ES-I3 (cell line): ENCODE results near the gene PRKAR1B.

Experiments
- H3K36me3 ChIP-seq: 2 replicates; pipeline ENCODE4 v1.6.1; 2013; ENCODE audit warnings: mild to moderate bottlenecking, low read length, control low read depth, moderate library complexity; ENCODE audit not compliant: insufficient read depth
- H3K4me1 ChIP-seq: 2 replicates; pipeline ENCODE4 v1.6.1; 2013; ENCODE audit warnings: mild to moderate bottlenecking, control low read depth, low read length; ENCODE audit not compliant: insufficient read depth
- H3K9ac ChIP-seq: 2 replicates; pipeline ENCODE4 v1.6.1; 2013; ENCODE audit warnings: low read depth, mild to moderate bottlenecking, low read length, moderate library complexity
- H3K9me3 ChIP-seq: 2 replicates; pipeline ENCODE4 v1.6.1; 2013; ENCODE audit warnings: mild to moderate bottlenecking, low read length, moderate library complexity; ENCODE audit not compliant: control insufficient read depth, insufficient read depth

Gene PRKAR1B

GRCh38 chr7:673681-674453 lies 53.2 kb downstream of the PRKAR1B start:
- H3K9ac ChIP-seq = no peak overlapping the region
- no peaks in the 10 kb centered on the region for H3K4me1 ChIP-seq
- no peaks in the 10 kb centered on the region for H3K9me3 ChIP-seq
- H3K36me3 ChIP-seq = peaks cover under 1% of the 10 kb centered on the region; the same call in 1 of the 2 replicates

GRCh38 chr7:672891-673290 lies 54.2 kb downstream of the PRKAR1B start:
- Histone ChIP-seq H3K4me1 (no peaks in the 10 kb centered on the region), H3K9ac (no peak overlapping the region), H3K9me3 (no peaks in the 10 kb centered on the region), H3K36me3 (no peaks in the 10 kb centered on the region)

- Histone ChIP-seq H3K4me1 (no peaks in the 10 kb centered on the region), H3K9ac (no peak overlapping the region), H3K36me3 (no peaks in the 10 kb centered on the region; the same call in 1 of the 2 replicates), H3K9me3 (no peaks in the 10 kb centered on the region)
Measured at GRCh38 chr7:671415-672042, 55.6 kb downstream of the PRKAR1B start.

- H3K36me3 ChIP-seq = no peaks in the 10 kb centered on the region; the same call in 1 of the 2 replicates
- H3K4me1 ChIP-seq = peaks cover 3% of the 10 kb centered on the region
- no peaks in the 10 kb centered on the region for H3K9me3 ChIP-seq
- H3K9ac ChIP-seq = no peak overlapping the region
Measured at GRCh38 chr7:670501-671390, 56.3 kb downstream of the PRKAR1B start.

- Histone ChIP-seq H3K9ac (no peak overlapping the region), H3K4me1 (peaks cover 6% of the 10 kb centered on the region), H3K36me3 (no peaks in the 10 kb centered on the region; the same call in 1 of the 2 replicates), H3K9me3 (no peaks in the 10 kb centered on the region)
Measured at GRCh38 chr7:668958-669357, 58.1 kb downstream of the PRKAR1B start.

GRCh38 chr7:668139-668931 lies 58.7 kb downstream of the PRKAR1B start:
- Histone ChIP-seq H3K4me1 (peaks cover 6% of the 10 kb centered on the region), H3K9me3 (no peaks in the 10 kb centered on the region), H3K9ac (no peak overlapping the region), H3K36me3 (no peaks in the 10 kb centered on the region; the same call in 1 of the 2 replicates)

- Histone ChIP-seq H3K9me3 (no peaks in the 10 kb centered on the region), H3K9ac (no peak overlapping the region), H3K36me3 (no peaks in the 10 kb centered on the region; the same call in 1 of the 2 replicates), H3K4me1 (peaks cover 6% of the 10 kb centered on the region)
Measured at GRCh38 chr7:666454-667292, 60.4 kb downstream of the PRKAR1B start.

- H3K9ac ChIP-seq = no peak overlapping the region
Measured at GRCh38 chr7:665736-666453, 61.2 kb downstream of the PRKAR1B start.

GRCh38 chr7:664997-665735 lies 61.9 kb downstream of the PRKAR1B start:
- Histone ChIP-seq H3K9me3 (no peaks in the 10 kb centered on the region), H3K36me3 (no peaks in the 10 kb centered on the region; the same call in 1 of the 2 replicates), H3K4me1 (peaks cover 6% of the 10 kb centered on the region), H3K9ac (no peak overlapping the region)

More at GRCh38 chr7:665736-666453, 61.2 kb downstream of the PRKAR1B start:
- Histone ChIP-seq H3K36me3 (no peaks in the 10 kb centered on the region; the same call in 1 of the 2 replicates), H3K9me3 (no peaks in the 10 kb centered on the region), H3K4me1 (peaks cover 6% of the 10 kb centered on the region)

- Histone ChIP-seq H3K9ac (no peak overlapping the region), H3K4me1 (peaks cover 6% of the 10 kb centered on the region), H3K36me3 (no peaks in the 10 kb centered on the region; the same call in 1 of the 2 replicates), H3K9me3 (no peaks in the 10 kb centered on the region)
Measured at GRCh38 chr7:664402-664775, 62.7 kb downstream of the PRKAR1B start.

- Histone ChIP-seq H3K36me3 (no peaks in the 10 kb centered on the region; the same call in 1 of the 2 replicates), H3K9me3 (no peaks in the 10 kb centered on the region), H3K9ac (no peak overlapping the region), H3K4me1 (peaks cover 6% of the 10 kb centered on the region)
Measured at GRCh38 chr7:662576-662975, 64.5 kb downstream of the PRKAR1B start.

GRCh38 chr7:659996-660395 lies 67.1 kb downstream of the PRKAR1B start:
- Histone ChIP-seq H3K9me3 (no peaks in the 10 kb centered on the region), H3K9ac (no peak overlapping the region), H3K4me1 (no peaks in the 10 kb centered on the region)

More at GRCh38 chr7:659996-660395, 67.1 kb downstream of the PRKAR1B start:
- no peaks in the 10 kb centered on the region for H3K36me3 ChIP-seq
